Germinal center (tissue), 1 donor: ENCODE data around the gene CLHC1.
"Not testable (repeated sequence)": the region's sequence is repeated elsewhere in the genome, so short reads cannot be mapped to it uniquely, and the experiment has no call there.

Experiments
- DNase-seq: peaks from one replicate; pipeline ENCODE4 v3.0.0; 2012; ENCODE audit warnings: mixed read lengths, low spot score

Gene CLHC1

GRCh38 chr2:55134316-55134706, 97.8 kb downstream of the CLHC1 start:
- peak; percentile 52 for DNase-seq

DNA sequence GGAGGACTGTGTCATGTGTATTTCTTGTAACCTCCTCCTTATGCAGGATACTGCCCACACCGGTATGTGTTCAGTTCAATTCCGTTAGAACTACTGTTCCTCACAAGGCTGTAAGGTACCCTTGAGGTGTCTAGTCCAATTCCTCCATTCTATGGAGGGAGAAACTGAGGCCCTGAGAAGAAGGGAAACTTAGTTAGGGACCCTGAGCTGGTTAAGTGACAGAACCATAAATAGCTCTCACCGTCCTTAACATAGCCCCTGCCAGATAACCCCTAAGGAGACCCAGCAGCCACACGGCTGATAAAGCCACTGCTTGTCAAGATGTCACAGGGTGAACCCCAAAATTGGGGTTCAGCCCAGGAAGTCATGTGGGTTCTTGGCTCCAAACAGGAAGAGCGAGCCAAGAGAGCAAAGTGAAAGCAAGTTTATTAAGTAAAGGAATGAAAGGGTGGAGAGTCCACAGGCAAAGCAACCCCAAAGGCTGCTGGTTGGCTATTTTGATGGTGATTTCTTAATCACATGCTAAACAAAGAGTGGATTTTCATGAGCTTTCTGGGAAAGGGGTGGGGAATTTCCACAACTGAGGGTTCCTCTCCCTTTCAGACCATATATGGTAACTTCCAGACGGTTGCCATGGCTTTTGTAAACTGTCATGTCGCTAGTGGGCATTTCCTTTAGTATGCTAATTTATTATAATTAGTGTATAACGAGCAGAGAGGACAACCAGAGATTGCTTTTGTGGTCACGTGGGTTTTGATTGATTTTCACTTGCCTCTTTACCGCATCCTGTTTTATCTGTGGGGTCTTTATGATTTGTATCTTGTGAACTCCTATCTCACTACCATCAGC, 98.4 kb downstream of the CLHC1 start:
- DNase-seq: peak; percentile 61

DNA sequence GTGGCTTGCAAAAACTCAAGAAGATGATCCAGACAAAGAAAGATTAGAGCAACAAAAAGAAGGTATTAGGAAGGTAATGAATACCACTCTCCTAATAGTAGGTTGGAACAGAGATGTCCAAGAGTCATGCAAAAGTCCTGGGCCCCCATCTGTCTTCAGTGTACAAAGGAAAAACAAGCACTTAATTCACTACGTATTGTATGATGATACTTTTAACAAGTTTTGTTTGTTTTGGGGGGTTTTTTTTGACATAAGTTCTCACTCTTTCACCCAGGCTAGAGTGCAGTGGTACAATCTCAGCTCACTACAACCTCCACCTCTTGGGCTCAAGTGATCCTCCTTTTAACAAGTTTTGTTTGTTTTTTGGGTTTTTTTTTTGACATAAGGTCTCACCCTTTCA, 101.2 kb downstream of the CLHC1 start:
- no peak for DNase-seq

- DNase-seq: not testable (repeated sequence)
These were observed 105.5 kb downstream of the CLHC1 start for GRCh38 chr2:55126643-55127042.
